LNCAP (cell line): Measurements from ENCODE around the gene ABCC3.

Source experiments
- CTCF ChIP-seq: fragments of 450-650 bp; IDR thresholded peaks from 2 replicates; pipeline ENCODE4 v1.5.1; 2017; ENCODE audit warnings: mild to moderate bottlenecking

Gene ABCC3

DNA sequence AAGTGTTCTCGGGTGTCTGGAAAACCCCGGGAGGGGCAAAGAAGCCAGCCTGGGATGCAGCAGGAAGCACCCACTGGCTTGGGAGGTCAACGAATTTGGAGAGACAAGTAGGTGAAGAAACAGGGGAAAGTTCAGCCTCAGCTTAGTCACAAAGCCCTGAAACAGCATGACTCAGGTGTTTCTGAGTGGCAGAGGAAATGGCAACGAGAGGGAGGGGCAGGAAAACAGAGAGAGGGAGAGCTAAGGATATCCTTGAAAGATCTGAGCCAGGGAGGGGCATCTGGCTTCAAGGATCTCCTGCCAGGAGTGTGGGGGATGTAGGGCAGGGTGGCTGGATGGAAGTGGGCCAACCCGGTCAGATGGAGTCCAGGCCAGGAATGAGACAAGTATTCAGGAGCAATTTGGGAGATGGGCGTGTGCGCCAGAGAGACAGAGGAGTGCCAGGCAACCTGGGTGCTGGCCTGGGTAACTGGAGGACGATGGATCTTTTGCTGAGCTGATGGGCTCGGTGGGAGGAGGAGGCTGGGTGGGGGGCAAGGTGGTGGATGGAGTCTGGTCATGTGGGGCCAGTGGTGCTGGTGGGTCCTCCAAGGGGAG is 27.2 kb downstream of the ABCC3 start:
- no peak for TF ChIP-seq CTCF

GRCh38 chr17:50662632-50663225 is 28.0 kb downstream of the ABCC3 start:
- no peak for TF ChIP-seq CTCF

DNA sequence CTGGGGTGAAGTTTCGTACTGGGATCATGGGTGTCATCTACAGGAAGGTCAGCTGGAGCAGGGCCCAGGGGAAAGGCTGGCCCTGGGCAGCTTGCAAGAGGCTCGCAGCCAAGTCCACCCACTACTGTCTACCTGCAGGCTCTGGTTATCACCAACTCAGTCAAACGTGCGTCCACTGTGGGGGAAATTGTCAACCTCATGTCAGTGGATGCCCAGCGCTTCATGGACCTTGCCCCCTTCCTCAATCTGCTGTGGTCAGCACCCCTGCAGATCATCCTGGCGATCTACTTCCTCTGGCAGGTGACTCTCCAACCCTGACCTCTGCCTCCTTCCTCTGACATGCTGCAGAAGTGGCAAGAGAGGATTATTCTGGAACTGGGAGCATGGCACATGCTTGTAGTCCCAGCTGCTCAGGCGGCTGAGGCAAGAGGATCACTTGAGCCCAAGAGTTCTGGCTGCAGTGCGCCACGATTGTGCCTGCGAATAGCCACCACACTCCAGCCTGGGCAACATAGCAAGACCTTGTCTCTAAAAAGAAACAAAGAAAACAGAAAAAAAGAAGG is 29.2 kb downstream of the ABCC3 start:
- no peak for TF ChIP-seq CTCF

GRCh38 chr17:50664788-50665458 is 30.2 kb downstream of the ABCC3 start:
- TF ChIP-seq CTCF = no peak

- TF ChIP-seq CTCF = no peak
Measured at GRCh38 chr17:50665838-50666237, 31.2 kb downstream of the ABCC3 start.

DNA sequence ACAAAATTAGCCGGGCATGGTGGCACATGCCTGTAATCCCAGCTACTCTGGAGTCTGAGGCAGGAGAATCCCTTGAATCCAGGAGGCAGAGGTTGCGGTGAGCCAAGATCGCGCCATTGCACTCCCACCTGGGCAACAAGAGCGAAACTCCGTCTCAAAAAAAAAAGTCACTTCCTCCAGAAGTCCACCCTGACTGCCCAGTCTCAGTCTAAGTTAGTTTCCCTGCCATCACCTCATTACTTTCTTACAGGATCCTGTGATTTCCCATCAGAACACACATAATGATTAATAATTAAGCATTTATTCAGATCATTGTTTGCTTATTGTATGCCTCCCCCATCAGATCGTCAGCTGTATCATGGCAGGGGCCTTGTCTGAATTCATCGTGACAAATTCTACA is 31.6 kb downstream of the ABCC3 start:
- TF ChIP-seq CTCF = no peak

GRCh38 chr17:50667259-50668024 is 32.8 kb downstream of the ABCC3 start:
- TF ChIP-seq CTCF = no peak
